Mesothelial cell of epicardium (in vitro differentiated cells): ENCODE data around the gene PCED1B. TPM values are rescaled to one million over a fixed set of nuclear protein-coding genes. Genes with fewer than 3 reads are reported as not detected.
"Not testable (repeated sequence)": the region's sequence is repeated elsewhere in the genome, so short reads cannot be mapped to it uniquely, and the experiment has no call there.

Experiments
- DNase-seq, 2 experiments: peaks; one replicate each; pipeline ENCODE4 v3.0.0; 2021; ENCODE audit warnings: low spot score in 2 of 2; ENCODE audit not compliant: unreplicated experiment in 2 of 2
- H3K27ac Mint-ChIP-seq: 2 replicates; pipeline ENCODE4 v1.8.0; 2021; ENCODE audit warnings: mixed read lengths
- H3K27me3 Mint-ChIP-seq: 2 replicates; pipeline ENCODE4 v1.8.0; 2021; ENCODE audit warnings: low read depth, mixed read lengths
- H3K36me3 Mint-ChIP-seq: 2 replicates; pipeline ENCODE4 v1.8.0; 2021; ENCODE audit warnings: mixed read lengths
- H3K4me1 Mint-ChIP-seq: 2 replicates; pipeline ENCODE4 v1.8.0; 2021; ENCODE audit warnings: mixed read lengths
- H3K4me3 Mint-ChIP-seq: 2 replicates; pipeline ENCODE4 v1.8.0; 2021; ENCODE audit warnings: mild to moderate bottlenecking, moderate library complexity, mixed read lengths
- H3K9me3 Mint-ChIP-seq: 2 replicates; pipeline ENCODE4 v1.8.0; 2021; ENCODE audit warnings: mixed read lengths
- total RNA-seq: library from RNA; stranded (reverse); gene quantifications from 3 replicates; pipeline ENCODE4 v1.2.1, GENCODE V29; 2021
- TF ChIP-seq, protein P1 (sequence below): fragments of 200-600 bp; sonication (generic); IDR thresholded peaks from one replicate; pipeline ENCODE4 v1.5.0; 2021; ENCODE audit warnings: antibody characterized with exemption; ENCODE audit not compliant: unreplicated experiment

PCED1B gene
- total RNA-seq, 1 donor from 2014 or later: 2.8 TPM

DNA sequence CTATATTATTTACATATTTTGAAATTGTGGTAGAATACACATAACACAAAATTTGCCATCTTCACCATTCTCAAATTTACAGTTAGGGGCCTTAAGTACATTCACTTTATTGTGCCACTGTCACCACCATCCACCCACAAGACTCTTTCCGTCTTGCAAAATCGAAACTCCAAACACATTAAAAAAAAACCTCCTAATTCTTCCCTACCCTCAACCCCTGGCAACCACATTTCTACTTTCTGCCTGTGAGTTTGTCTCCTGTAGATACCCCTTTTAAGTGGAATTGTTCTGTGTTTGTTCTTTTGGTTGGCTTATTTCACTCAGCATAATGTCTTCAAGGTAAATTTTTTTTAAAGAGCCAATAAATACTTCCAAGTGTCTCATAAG is 32.0 kb downstream of the PCED1B start:
- no peak for DNase-seq
- H3K27me3 Mint-ChIP-seq: no peaks in the 10 kb centered on the region
- H3K9me3 Mint-ChIP-seq: no peaks in the 10 kb centered on the region
- TF ChIP-seq, protein P1, sequence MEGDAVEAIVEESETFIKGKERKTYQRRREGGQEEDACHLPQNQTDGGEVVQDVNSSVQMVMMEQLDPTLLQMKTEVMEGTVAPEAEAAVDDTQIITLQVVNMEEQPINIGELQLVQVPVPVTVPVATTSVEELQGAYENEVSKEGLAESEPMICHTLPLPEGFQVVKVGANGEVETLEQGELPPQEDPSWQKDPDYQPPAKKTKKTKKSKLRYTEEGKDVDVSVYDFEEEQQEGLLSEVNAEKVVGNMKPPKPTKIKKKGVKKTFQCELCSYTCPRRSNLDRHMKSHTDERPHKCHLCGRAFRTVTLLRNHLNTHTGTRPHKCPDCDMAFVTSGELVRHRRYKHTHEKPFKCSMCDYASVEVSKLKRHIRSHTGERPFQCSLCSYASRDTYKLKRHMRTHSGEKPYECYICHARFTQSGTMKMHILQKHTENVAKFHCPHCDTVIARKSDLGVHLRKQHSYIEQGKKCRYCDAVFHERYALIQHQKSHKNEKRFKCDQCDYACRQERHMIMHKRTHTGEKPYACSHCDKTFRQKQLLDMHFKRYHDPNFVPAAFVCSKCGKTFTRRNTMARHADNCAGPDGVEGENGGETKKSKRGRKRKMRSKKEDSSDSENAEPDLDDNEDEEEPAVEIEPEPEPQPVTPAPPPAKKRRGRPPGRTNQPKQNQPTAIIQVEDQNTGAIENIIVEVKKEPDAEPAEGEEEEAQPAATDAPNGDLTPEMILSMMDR: no peak
- no peaks in the 10 kb centered on the region for H3K4me1 Mint-ChIP-seq
- no peak overlapping the region for H3K4me3 Mint-ChIP-seq
- no peak overlapping the region for H3K27ac Mint-ChIP-seq
- no peaks in the 10 kb centered on the region for H3K36me3 Mint-ChIP-seq

DNA sequence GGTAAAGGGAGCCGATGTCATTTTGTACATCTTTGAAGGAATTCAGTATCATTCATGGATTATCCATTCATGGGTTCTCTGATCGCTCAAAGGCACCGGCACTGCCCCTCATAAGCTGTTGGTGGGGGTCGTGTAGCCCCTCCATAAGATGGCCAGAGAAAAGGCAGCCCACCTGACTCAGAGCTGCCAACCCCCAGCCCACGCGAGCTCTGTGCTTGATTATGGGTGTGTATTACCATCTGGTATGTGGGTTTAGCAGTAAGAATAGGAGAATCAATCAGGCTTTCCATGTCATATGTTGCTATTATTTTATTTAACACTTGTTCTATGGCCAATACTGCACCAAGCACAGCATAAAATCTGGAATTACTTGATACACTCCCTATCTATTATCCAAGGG is 32.4 kb downstream of the PCED1B start:
- no peak for DNase-seq
- no peaks in the 10 kb centered on the region for H3K4me1 Mint-ChIP-seq
- TF ChIP-seq, protein P1: no peak
- H3K27ac Mint-ChIP-seq: no peak overlapping the region
- H3K27me3 Mint-ChIP-seq: no peaks in the 10 kb centered on the region
- no peaks in the 10 kb centered on the region for H3K9me3 Mint-ChIP-seq
- H3K4me3 Mint-ChIP-seq: no peak overlapping the region
- H3K36me3 Mint-ChIP-seq: no peaks in the 10 kb centered on the region

DNA sequence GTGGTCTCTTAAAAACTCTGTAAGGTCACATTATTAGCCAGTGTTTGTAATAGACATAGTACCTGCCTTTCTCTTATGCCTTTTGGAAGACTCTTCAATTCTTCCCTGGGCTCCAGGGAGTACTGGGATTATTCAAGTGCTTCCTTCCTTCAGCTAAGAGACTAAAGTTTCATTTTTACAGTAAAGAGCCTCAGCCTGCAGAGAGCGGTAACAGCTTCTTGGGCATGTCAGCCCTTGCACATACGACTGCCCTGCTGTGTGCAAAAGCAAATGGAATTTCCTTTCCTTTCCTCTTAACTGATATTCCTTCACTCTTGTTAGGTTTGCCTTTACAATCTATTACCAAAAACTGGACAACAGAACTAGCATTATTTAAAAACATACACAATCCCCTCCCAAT is 33.3 kb downstream of the PCED1B start:
- no peaks in the 10 kb centered on the region for H3K4me1 Mint-ChIP-seq
- no peak overlapping the region for H3K27ac Mint-ChIP-seq
- H3K4me3 Mint-ChIP-seq: no peak overlapping the region
- no peaks in the 10 kb centered on the region for H3K36me3 Mint-ChIP-seq
- H3K9me3 Mint-ChIP-seq: no peaks in the 10 kb centered on the region
- no peaks in the 10 kb centered on the region for H3K27me3 Mint-ChIP-seq
- TF ChIP-seq, protein P1: no peak
- DNase-seq: no peak

DNA sequence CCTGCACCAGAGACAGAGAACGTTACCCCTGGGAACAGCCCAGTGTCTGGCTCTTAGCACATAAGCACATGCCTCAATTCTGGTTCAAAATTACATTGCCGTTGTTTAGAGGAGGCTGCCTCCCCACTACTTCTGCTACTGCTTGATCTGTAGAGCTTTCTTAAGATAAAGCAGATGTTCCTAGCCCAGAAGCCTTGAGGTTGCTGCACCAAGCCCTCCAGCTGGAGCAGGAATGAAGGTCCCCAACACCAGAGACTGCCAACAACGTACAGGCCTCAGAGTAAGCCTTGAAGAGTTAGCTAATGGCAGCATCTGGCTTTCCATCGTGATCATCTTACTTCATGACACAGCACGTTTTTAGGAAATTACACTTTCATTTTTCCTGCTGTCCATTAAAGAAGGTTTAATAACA is 35.1 kb downstream of the PCED1B start:
- no peaks in the 10 kb centered on the region for H3K27me3 Mint-ChIP-seq
- no peak overlapping the region for H3K27ac Mint-ChIP-seq
- TF ChIP-seq, protein P1: no peak
- H3K9me3 Mint-ChIP-seq: no peaks in the 10 kb centered on the region
- no peak for DNase-seq
- H3K4me1 Mint-ChIP-seq: no peaks in the 10 kb centered on the region
- no peaks in the 10 kb centered on the region for H3K36me3 Mint-ChIP-seq
- H3K4me3 Mint-ChIP-seq: no peak overlapping the region

DNA sequence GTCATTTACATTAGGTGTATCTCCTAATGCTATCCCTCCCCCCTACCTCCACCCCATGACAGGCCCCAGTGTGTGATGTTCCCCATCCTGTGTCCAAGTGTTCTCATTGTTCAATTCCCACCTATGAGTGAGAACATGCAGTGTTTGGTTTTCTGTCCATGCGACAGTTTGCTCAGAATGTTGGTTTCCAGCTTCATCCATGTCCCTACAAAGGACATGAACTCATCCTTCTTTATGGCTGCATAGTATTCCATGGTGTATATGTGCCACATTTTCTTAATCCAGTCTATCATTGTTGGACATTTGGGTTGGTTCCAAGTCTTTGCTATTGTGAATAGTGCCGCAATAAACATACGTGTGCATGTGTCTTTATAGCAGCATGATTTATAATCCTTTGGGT is 37.9 kb downstream of the PCED1B start:
- H3K36me3 Mint-ChIP-seq, H3K27me3 Mint-ChIP-seq, H3K4me1 Mint-ChIP-seq, H3K9me3 Mint-ChIP-seq, H3K27ac Mint-ChIP-seq, H3K4me3 Mint-ChIP-seq, DNase-seq: not testable (repeated sequence)

DNA sequence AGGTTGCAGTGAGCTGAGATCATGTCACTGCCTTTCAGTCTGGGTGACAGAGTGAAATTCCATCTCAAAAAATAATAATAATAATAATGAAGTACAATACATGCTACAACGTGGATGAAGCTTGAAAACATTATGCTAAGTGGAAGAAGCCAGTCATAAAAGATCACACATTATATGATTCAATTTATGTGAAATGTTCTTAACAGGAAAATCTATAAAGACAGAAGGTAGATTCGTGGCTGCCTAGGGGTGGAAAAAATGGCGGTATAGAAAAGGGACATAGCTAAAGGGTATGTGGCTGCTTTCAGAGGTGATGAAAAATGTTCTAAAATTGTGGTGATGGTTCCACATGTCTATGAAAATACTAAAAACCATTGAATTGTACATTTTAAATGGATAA is 41.3 kb downstream of the PCED1B start:
- TF ChIP-seq, protein P1: no peak
- no peak overlapping the region for H3K27ac Mint-ChIP-seq
- H3K4me1 Mint-ChIP-seq: peaks cover 12% of the 10 kb centered on the region
- no peaks in the 10 kb centered on the region for H3K36me3 Mint-ChIP-seq
- no peak overlapping the region for H3K4me3 Mint-ChIP-seq
- peaks cover 5% of the 10 kb centered on the region for H3K9me3 Mint-ChIP-seq
- no peaks in the 10 kb centered on the region for H3K27me3 Mint-ChIP-seq
- no peak for DNase-seq
